ENCODE data around the gene CYSLTR2. TPM values are rescaled to one million over a fixed set of nuclear protein-coding genes. Genes with fewer than 3 reads are reported as not detected.

CYSLTR2 gene
- total and polyA plus RNA-seq, 2 donors (not counting 1 experiment from before 2014, with no cell fraction given): 0.09 TPM; not detected in 1

- Histone ChIP-seq H3K79me2 (ENCODE audit: control insufficient read depth, insufficient read depth, low read length) (no peaks in the 10 kb centered on the region), H4K20me1 (ENCODE audit: control insufficient read depth, insufficient read depth, low read length, poor library complexity, severe bottlenecking) (no peaks in the 10 kb centered on the region), H3K9ac (ENCODE audit: low read length) (no peak overlapping the region), H3K4me2 (replicated peaks; ENCODE audit: low read depth, low read length, poor library complexity, severe bottlenecking) (no peak overlapping the region), H3K9me3 (ENCODE audit: control extremely low read depth in 1 of 3, control insufficient read depth in 2 of 3, insufficient read depth in 1 of 3, low read length in 2 of 3) (no peaks in the 10 kb centered on the region), H3K27ac (ENCODE audit: low read length in 2 of 2) (no peak overlapping the region), H3K36me3 (replicated peaks in 1 of 2; ENCODE audit: control extremely low read depth in 1 of 2, control insufficient read depth in 1 of 2, extremely low read depth in 1 of 2, insufficient read depth in 2 of 2, low read length in 1 of 2) (no peaks in the 10 kb centered on the region), H3K27me3 (replicated peaks in 1 of 4; ENCODE audit: control extremely low read depth in 1 of 4, control insufficient read depth in 3 of 4, insufficient read depth in 4 of 4, low read length in 3 of 4) (no peaks in the 10 kb centered on the region), H3K4me1 (ENCODE audit: control insufficient read depth in 2 of 2, insufficient read depth in 2 of 2, low read length in 2 of 2) (no peaks in the 10 kb centered on the region), H2AFZ (ENCODE audit: insufficient read depth, low read depth, low read length, poor library complexity, severe bottlenecking) (no peak overlapping the region), H3K4me3 (ENCODE audit: control extremely low read depth in 1 of 5, extremely low read depth in 1 of 5, insufficient read depth in 1 of 5, low read depth in 2 of 5, low read length in 4 of 5) (no peak overlapping the region)
- no peak overlapping the region for H3K27ac Mint-ChIP-seq
- TF ChIP-seq EZH2 (IDR thresholded peaks at IDR 0.05; ENCODE audit: borderline replicate concordance, insufficient read depth, low read depth, low read length, poor library complexity, severe bottlenecking): no peak
- no peak for TF ChIP-seq CTCF (IDR thresholded peaks at IDR 0.05)
- H3K4me3 Mint-ChIP-seq: no peak overlapping the region
- DNase-seq (no peak), ATAC-seq (ENCODE audit: low read depth) (no peak)
- no peaks in the 10 kb centered on the region for H3K4me1 Mint-ChIP-seq
- POLR2A ChIA-PET: no interaction called here
- WGBS (ENCODE audit: insufficient coverage): 100% methylated on average over 1 of the region's 1 CpG
- CTCF ChIA-PET: no interaction called here
- H3K9me3 Mint-ChIP-seq (ENCODE audit: insufficient read depth): no peaks in the 10 kb centered on the region
- peaks cover 19% of the 10 kb centered on the region for H3K27me3 Mint-ChIP-seq
- intact Hi-C loops (cut with micrococcal nuclease): no loop called here
These were observed 28.2 kb downstream of the CYSLTR2 start for GRCh38 chr13:48681905-48682304.

GRCh38 chr13:48682436-48682835, 28.7 kb downstream of the CYSLTR2 start:
- Histone ChIP-seq H3K9ac (ENCODE audit: low read length) (no peak overlapping the region), H4K20me1 (ENCODE audit: control insufficient read depth, insufficient read depth, low read length, poor library complexity, severe bottlenecking) (no peaks in the 10 kb centered on the region), H3K36me3 (replicated peaks in 1 of 2; ENCODE audit: control extremely low read depth in 1 of 2, control insufficient read depth in 1 of 2, extremely low read depth in 1 of 2, insufficient read depth in 2 of 2, low read length in 1 of 2) (no peaks in the 10 kb centered on the region), H3K4me2 (replicated peaks; ENCODE audit: low read depth, low read length, poor library complexity, severe bottlenecking) (no peak overlapping the region), H3K9me3 (ENCODE audit: control extremely low read depth in 1 of 3, control insufficient read depth in 2 of 3, insufficient read depth in 1 of 3, low read length in 2 of 3) (no peaks in the 10 kb centered on the region), H3K27ac (ENCODE audit: low read length in 2 of 2) (no peak overlapping the region), H3K27me3 (replicated peaks in 1 of 4; ENCODE audit: control extremely low read depth in 1 of 4, control insufficient read depth in 3 of 4, insufficient read depth in 4 of 4, low read length in 3 of 4) (no peaks in the 10 kb centered on the region), H3K4me1 (ENCODE audit: control insufficient read depth in 2 of 2, insufficient read depth in 2 of 2, low read length in 2 of 2) (no peaks in the 10 kb centered on the region), H2AFZ (ENCODE audit: insufficient read depth, low read depth, low read length, poor library complexity, severe bottlenecking) (no peak overlapping the region), H3K4me3 (ENCODE audit: control extremely low read depth in 1 of 5, extremely low read depth in 1 of 5, insufficient read depth in 1 of 5, low read depth in 2 of 5, low read length in 4 of 5) (no peak overlapping the region), H3K79me2 (ENCODE audit: control insufficient read depth, insufficient read depth, low read length) (no peaks in the 10 kb centered on the region)
- intact Hi-C loops (cut with micrococcal nuclease): no loop called here
- no CpG with 5 or more reads among the region's 2 CpGs for WGBS (ENCODE audit: insufficient coverage)
- ChIA-PET CTCF (no interaction called here), POLR2A (no interaction called here)
- Mint-ChIP-seq H3K27me3 (peaks cover 13% of the 10 kb centered on the region), H3K4me3 (no peak overlapping the region), H3K27ac (no peak overlapping the region), H3K9me3 (ENCODE audit: insufficient read depth) (no peaks in the 10 kb centered on the region), H3K4me1 (no peaks in the 10 kb centered on the region)
- TF ChIP-seq CTCF (IDR thresholded peaks at IDR 0.05) (no peak), EZH2 (IDR thresholded peaks at IDR 0.05; ENCODE audit: borderline replicate concordance, insufficient read depth, low read depth, low read length, poor library complexity, severe bottlenecking) (no peak)
- DNase-seq: no peak
- ATAC-seq (ENCODE audit: low read depth): no peak

All from B cell (primary cell).